GM15510 (cell line): Measurements from ENCODE around the gene SLC16A13.

Experiments
- POLR2A ChIP-seq: IDR thresholded peaks from 3 replicates; pipeline ENCODE4 v1.6.1; 2011; ENCODE audit warnings: borderline replicate concordance; ENCODE audit not compliant: insufficient read length; ENCODE audit errors: extremely low read depth

SLC16A13 gene

GRCh38 chr17:7035591-7036368 is at the start of gene SLC16A13:
TSS of gene SLC16A13 (plus strand) at chr17:7036015. CDS start at chr17:7036383, 368 bp downstream.
- peak; percentile 93 for TF ChIP-seq POLR2A

DNA sequence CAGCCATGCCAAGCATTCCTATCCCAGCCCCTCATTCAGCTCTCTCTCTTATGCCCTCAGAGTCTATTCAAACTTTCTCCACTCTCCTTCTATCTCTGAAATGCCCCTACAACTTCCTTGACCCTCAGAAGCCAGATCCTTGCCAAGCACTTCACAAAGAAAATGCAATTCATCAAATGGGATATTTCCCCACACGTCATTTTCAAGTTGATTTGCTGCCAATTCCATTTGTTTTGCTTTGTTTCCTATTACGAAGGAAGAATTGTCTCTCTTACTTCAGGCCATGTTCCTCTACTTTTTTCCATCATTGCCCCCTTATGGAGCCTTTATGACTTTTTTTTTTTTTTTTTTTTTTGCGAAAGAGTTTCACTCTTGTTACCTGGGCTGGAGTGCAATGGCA is 49.1 kb upstream of the SLC16A13 start:
- no peak for TF ChIP-seq POLR2A

DNA sequence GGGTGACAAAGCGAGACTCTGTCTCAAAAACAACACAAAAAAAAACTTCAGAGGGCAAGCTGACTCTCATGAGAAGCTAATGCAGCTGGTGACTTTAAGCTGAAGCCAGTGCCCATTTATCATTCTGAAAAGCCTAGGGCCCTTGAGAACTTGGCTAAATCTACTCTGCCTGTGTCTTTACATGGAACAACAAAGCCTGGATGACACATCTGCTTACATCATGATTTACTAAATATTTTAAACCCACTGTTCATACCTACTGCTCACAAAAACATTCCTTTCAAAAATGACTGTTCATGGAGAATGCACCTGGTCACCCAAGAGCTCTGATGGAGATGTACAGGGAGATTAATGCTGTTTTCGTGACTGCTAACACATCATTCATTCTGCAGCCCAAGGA is 46.0 kb upstream of the SLC16A13 start:
- no peak for TF ChIP-seq POLR2A

DNA sequence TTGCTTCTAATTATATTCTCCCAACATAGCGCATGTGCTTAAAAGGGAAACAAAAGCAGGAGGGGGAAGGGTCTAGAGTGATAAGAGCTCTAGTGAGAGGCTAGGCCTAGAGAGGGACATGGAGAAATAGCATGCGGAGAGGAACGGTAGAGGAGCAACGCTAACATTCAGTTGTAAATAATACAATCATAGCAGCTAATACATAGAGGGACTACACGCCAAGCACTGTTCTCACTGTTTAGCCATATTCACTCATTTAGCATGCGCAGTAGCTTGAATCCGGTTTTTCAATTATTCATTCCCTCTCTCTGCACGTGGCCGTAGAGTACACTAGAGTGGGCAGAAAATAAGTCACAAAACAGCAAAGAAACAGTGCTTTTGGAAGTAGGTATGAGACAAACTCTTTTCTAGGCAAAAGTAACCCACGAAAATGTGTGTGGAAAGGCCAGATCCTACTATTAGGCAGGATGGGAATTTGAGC is 41.7 kb upstream of the SLC16A13 start:
- no peak for TF ChIP-seq POLR2A

DNA sequence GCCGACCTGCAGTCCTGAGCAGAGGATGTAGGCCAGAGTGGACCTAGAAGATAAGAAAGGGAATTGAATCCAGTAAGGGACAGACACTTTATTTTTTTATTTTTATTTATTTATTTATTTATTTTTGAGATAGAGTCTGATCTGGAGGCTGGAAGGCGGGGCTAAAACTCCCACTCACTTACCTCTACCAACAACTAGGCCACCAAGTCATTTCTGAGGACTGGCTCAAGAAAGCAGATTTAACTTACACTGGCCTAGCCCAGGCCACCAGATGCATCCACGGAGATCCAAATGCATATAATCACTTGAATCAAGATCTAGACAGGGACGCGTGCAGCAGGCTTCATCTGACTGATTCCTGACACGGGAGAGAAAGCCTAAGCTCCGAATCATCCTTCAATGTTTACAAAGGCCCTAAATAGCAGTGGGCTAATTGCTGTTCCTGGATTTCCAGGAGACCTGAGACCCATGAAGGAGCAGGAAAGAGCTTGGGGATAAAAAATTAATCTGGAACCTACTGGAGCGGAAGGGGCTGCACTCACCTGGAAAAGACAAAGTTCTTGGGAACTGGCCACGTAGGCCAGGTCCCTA is 41.1 kb upstream of the SLC16A13 start:
- no peak for TF ChIP-seq POLR2A

GRCh38 chr17:6995500-6996255 is 40.1 kb upstream of the SLC16A13 start, which contains the start of gene ALOX12:
TSS of gene ALOX12 (plus strand) at chr17:6996049. CDS start at chr17:6996118, 69 bp downstream.
- no peak for TF ChIP-seq POLR2A

DNA sequence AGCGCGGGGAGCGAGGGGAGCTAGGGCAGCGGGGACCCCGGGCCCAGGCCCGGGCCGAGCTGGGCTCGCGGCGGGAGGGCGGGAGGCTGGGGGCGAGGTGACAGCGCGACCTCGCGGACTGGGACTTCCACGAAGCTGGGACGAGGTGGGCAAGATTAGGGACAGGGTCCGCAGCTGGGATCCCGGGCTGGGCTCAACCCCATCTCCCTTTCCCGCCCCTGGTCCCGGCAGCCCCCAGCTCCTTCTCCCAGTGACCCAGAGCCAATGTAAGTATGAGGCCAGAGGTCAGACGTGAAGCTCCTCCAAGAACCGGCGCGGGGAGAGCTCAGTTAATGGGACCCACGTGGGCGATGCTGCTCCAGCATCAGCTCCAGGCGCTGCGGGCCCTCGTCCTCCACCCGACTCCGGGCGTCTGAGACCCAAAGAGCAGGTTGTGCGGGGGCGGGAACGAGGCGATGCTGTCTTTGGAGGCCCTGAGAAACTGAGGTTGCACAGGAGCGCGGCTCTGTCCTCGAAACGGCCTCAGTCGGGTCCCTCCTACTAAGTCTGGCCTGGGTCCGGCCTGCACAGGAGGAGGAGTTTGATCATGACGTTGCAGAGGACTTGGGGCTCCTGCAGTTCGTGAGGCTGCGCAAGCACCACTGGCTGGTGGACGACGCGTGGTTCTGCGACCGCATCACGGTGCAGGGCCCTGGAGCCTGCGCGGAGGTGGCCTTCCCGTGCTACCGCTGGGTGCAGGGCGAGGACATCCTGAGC is 39.4 kb upstream of the SLC16A13 start:
- TF ChIP-seq POLR2A: no peak

DNA sequence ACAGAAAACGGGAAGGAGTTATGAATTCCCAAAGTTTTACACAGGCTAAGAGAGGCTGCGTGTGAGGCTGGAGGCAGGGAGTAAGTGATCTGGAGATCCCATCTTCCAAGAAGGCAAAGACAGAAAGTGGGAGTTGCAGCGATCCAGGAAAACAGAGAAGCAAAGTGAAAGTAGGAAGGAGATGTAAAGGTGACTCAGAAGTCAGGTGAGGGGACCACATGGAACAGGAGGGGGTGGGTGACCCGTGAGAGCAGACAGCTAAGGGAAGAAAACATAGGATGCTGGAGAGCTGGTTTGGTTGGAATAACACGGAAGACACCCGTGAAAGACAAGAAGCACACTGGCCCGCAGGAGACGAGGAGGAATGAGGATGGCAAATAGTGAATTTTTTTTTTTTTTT is 38.6 kb upstream of the SLC16A13 start:
- TF ChIP-seq POLR2A: no peak

DNA sequence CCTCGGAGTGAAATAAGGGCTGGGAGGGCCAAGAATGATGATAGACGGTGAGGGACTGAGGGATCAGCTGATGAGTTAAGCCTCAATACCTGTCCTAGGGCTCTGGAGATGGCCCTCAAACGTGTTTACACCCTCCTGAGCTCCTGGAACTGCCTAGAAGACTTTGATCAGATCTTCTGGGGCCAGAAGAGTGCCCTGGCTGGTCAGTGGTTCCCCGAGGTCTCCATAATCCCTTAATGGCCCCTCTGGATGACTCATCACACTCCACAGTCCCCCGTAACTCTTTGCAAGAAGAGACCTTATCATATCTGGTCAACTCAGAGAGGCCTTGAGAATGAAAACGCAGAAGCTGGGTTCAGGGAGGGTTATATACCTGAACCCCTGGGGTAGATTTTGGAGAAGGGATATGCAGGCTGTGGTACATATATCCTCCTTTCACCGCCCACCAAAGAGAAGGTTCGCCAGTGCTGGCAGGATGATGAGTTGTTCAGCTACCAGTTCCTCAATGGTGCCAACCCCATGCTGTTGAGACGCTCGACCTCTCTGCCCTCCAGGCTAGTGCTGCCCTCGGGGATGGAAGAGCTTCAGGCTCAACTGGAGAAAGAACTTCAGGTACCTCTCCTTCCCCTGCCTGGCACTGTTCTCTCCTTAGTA is 36.8 kb upstream of the SLC16A13 start:
- TF ChIP-seq POLR2A: no peak

GRCh38 chr17:7001318-7001961 is 34.4 kb upstream of the SLC16A13 start:
- no peak for TF ChIP-seq POLR2A

GRCh38 chr17:7002288-7003047 is 33.3 kb upstream of the SLC16A13 start:
- no peak for TF ChIP-seq POLR2A

DNA sequence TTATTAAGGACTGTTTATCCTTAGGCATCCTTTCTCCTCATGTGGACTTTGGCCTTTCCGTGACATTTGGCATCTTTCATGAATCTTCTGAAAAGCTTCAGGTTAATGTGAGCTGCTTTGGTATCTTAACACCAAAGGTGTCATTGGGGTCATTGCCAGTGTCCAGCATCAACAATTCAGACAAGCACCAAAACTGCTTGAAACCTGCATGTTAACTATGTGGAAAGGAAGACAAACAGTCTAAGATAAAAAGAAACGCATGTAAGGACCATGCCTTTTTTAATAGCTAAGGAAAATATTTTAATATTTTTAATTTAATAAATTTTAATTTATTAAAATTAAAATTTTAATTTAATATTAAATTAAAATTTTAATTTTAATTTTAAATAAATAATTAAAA is 32.1 kb upstream of the SLC16A13 start:
- TF ChIP-seq POLR2A: no peak
